A549 (cell line): ENCODE results near the gene SPRR1B. TPM values are rescaled to one million over a fixed set of nuclear protein-coding genes. Genes with fewer than 3 reads are reported as not detected.

ENCODE experiments used
- ATAC-seq, 2 experiments: fragments of 200-7000 bp in 1 of 2; fragments of >200 bp in 1 of 2; cut with Nextera tagmentation in 1 of 2; cut with Tn5 transposase in 1 of 2; 3 replicates each; pipeline versions ENCODE4 v1.8.0 to v1.9.1; 2018 to 2020; ENCODE audit warnings: mild to moderate bottlenecking in 1 of 2, moderate library complexity in 1 of 2
- CTCF ChIA-PET: fragments of 300-600 bp; sonication (Branson Sonifier 250); formaldehyde crosslinking; extraction: SDS; loops from one replicate; lab custom pipeline; 2021; ENCODE audit warnings: antibody characterized with exemption, inconsistent platforms; lab: Yijun Ruan, JAX
- POLR2A ChIA-PET: fragments of 350-600 bp; formaldehyde crosslinking; extraction: SDS; loops from one replicate; lab custom pipeline; 2021; ENCODE audit warnings: antibody characterized with exemption, inconsistent platforms; lab: Yijun Ruan, JAX
- DNase-seq, 2 experiments: peaks; one replicate each; pipeline versions ENCODE4 v3.0.0 to v3.0.0-alpha.2; 2011 to 2016; ENCODE audit warnings: low read depth in 1 of 2, low spot score in 1 of 2
- FAIRE-seq: peaks from 2 replicates; lab custom pipeline; 2011; peaks lifted over from hg19 to GRCh38; lab: Jason Lieb, UNC
- H3K27ac ChIP-seq, 2 experiments: fragments of >200 bp; sonication (Bioruptor Twin); formaldehyde crosslinking; 3 replicates each; pipeline ENCODE4 v1.5.1; 2016 to 2017
- H3K4me1 ChIP-seq: fragments of >200 bp; sonication (Bioruptor Twin); formaldehyde crosslinking; 3 replicates; pipeline ENCODE4 v1.6.1; 2016
- H3K4me2 ChIP-seq: fragments of >200 bp; sonication (Bioruptor Twin); formaldehyde crosslinking; 3 replicates; pipeline ENCODE4 v1.6.1; 2016
- H3K4me3 ChIP-seq: fragments of >200 bp; sonication (Bioruptor Twin); formaldehyde crosslinking; 3 replicates; pipeline ENCODE4 v1.5.1; 2016
- H3K9me3 ChIP-seq: fragments of >200 bp; sonication (Bioruptor Twin); formaldehyde crosslinking; 3 replicates; pipeline ENCODE4 v1.6.1; 2016
- ATOH8 ChIP-seq: fragments of 250-450 bp; sonication (Bioruptor Pico); IDR thresholded peaks from 2 replicates; pipeline ENCODE4 v1.5.0; 2020; ENCODE audit warnings: low read depth, mild to moderate bottlenecking, moderate library complexity
- BHLHE40 ChIP-seq: IDR thresholded peaks from 2 replicates; pipeline ENCODE4 v1.6.1; 2012; ENCODE audit warnings: low read depth, low read length, inconsistent platforms
- CBX8 ChIP-seq: fragments of 200-600 bp; sonication (generic); IDR thresholded peaks from 2 replicates; pipeline ENCODE4 v1.6.1; 2016
- CEBPB ChIP-seq, 2 experiments: fragments of >200 bp in 1 of 2; sonication (Bioruptor Twin) in 1 of 2; formaldehyde crosslinking in 1 of 2; IDR thresholded peaks; 2 replicates each; pipeline ENCODE4 v1.6.1; 2012 to 2016
- CTCF ChIP-seq: fragments of >200 bp; sonication (Bioruptor Twin); formaldehyde crosslinking; IDR thresholded peaks from 3 replicates; pipeline ENCODE4 v1.5.1; 2016
- EHMT2 ChIP-seq: fragments of 200-600 bp; sonication (generic); IDR thresholded peaks from 2 replicates; pipeline ENCODE4 v1.6.1; 2016; ENCODE audit warnings: antibody characterized with exemption, low read depth, mild to moderate bottlenecking, moderate library complexity
- EP300 ChIP-seq, 2 experiments: fragments of >200 bp; sonication (Bioruptor Twin); formaldehyde crosslinking; IDR thresholded peaks; 2 replicates in 1 of 2; 3 replicates in 1 of 2; pipeline ENCODE4 v1.6.1; 2016 to 2017
- FOSB ChIP-seq: fragments of 250-450 bp; sonication (Bioruptor Pico); IDR thresholded peaks from 2 replicates; pipeline ENCODE4 v1.5.0; 2020; ENCODE audit warnings: mild to moderate bottlenecking, moderate library complexity
- FOSL2 ChIP-seq, 2 experiments: fragments of 450-650 bp in 1 of 2; fragments of >200 bp in 1 of 2; sonication (Bioruptor Twin) in 1 of 2; formaldehyde crosslinking; IDR thresholded peaks; 2 replicates each; pipeline versions ENCODE4 v1.5.0 to v1.6.1; 2016 to 2020; ENCODE audit warnings: mild to moderate bottlenecking in 1 of 2, moderate library complexity in 1 of 2
- FOXS1 ChIP-seq: fragments of 250-450 bp; sonication (Bioruptor Pico); IDR thresholded peaks from 2 replicates; pipeline ENCODE4 v1.5.0; 2020; ENCODE audit warnings: mild to moderate bottlenecking, moderate library complexity
- HES2 ChIP-seq: fragments of >200 bp; sonication (Bioruptor Twin); formaldehyde crosslinking; IDR thresholded peaks from 2 replicates; pipeline ENCODE4 v1.6.1; 2016
- JUNB ChIP-seq: fragments of >200 bp; sonication (Bioruptor Twin); formaldehyde crosslinking; IDR thresholded peaks from 2 replicates; pipeline ENCODE4 v1.6.1; 2016
- MYC ChIP-seq: IDR thresholded peaks from 2 replicates; pipeline ENCODE4 v1.6.1; 2012; ENCODE audit warnings: mild to moderate bottlenecking, inconsistent platforms, low read length, improper control_type of control experiment, borderline replicate concordance
- NPAS2 ChIP-seq: fragments of 250-450 bp; sonication (Bioruptor Pico); IDR thresholded peaks from 2 replicates; pipeline ENCODE4 v1.8.0; 2022; ENCODE audit warnings: mild to moderate bottlenecking, moderate library complexity, borderline replicate concordance
- PBX3 ChIP-seq: IDR thresholded peaks from 2 replicates; pipeline ENCODE4 v1.6.1; 2012
- RAD21 ChIP-seq, 2 experiments: fragments of >200 bp in 1 of 2; sonication (Bioruptor Twin) in 1 of 2; formaldehyde crosslinking in 1 of 2; IDR thresholded peaks in 1 of 2; conservative IDR thresholded peaks in 1 of 2; 2 replicates in 1 of 2; 3 replicates in 1 of 2; pipeline ENCODE4 v1.6.1; 2012 to 2018; ENCODE audit warnings: inconsistent platforms in 1 of 2
- RARB ChIP-seq: fragments of 250-450 bp; sonication (Bioruptor Pico); IDR thresholded peaks from 2 replicates; pipeline ENCODE4 v1.8.0; 2021; ENCODE audit warnings: mild to moderate bottlenecking, moderate library complexity
- RCOR1 ChIP-seq: fragments of 150-350 bp; IDR thresholded peaks from 2 replicates; pipeline ENCODE4 v1.6.1; 2014; ENCODE audit warnings: antibody characterized with exemption, low read length, low read depth
- ZNF302 ChIP-seq: fragments of 250-450 bp; sonication (Bioruptor Pico); IDR thresholded peaks from 2 replicates; pipeline ENCODE4 v1.9.0; 2021; ENCODE audit warnings: inconsistent platforms, mild to moderate bottlenecking, moderate library complexity
- WGBS: methylation state at CpG from one replicate; pipeline ENCODE4 v1.1.6; 2017; ENCODE audit errors: missing lambda C conversion rate; 5-methylcytosine and 5-hydroxymethylcytosine counted together
- polyA plus RNA-seq, 4 experiments: library from polyadenylated mRNA; depleted of rRNA in 3 of 4; stranded (reverse); fragments of >200 nt; fragmentation: RNase III in 1 of 4; extraction: RNeasy Plus Mini Kit Qiagen cat#74134 plus additional on column Dnase treatment in 1 of 4; gene quantifications; 2 replicates in 3 of 4; 3 replicates in 1 of 4; pipeline ENCODE4 v1.2.3, GENCODE V29; 2011 to 2017

SPRR1B gene
- polyA plus RNA-seq, 2 of the 4 experiments (the other 2 are of a cell fraction): not detected

- TF ChIP-seq ATOH8 (CRISPR knock-in tag) (no peak), CBX8 (no peak), BHLHE40 (no peak), RAD21 (conservative IDR thresholded peaks at IDR 0.05 in 1 of 2, IDR thresholded peaks at IDR 0.05 in 1 of 2) (no peak), ZNF302 (CRISPR knock-in tag) (no peak), CEBPB (IDR thresholded peaks at IDR 0.05) (no peak)
These were observed 26.4 kb downstream of the SPRR1B start, which contains the start of gene SPRR2A (continued) for GRCh38 chr1:153057375-153057774.

GRCh38 chr1:153058154-153058553 lies 27.2 kb downstream of the SPRR1B start:
- peak; percentile 12; the same call in 1 of the 3 replicates for TF ChIP-seq CTCF
- no peak for TF ChIP-seq FOXS1 (CRISPR knock-in tag)
- Histone ChIP-seq H3K4me2 (no peak overlapping the region), H3K4me1 (no peaks in the 10 kb centered on the region), H3K4me3 (no peak overlapping the region), H3K9me3 (no peaks in the 10 kb centered on the region), H3K27ac (no peak overlapping the region)
- DNase-seq: peak in 1 of 2 experiments; percentile 10
- peak in 1 of 2 experiments; percentile 65; a peak in 2 of 6 replicates for ATAC-seq
- CTCF ChIA-PET: interaction anchor here (1.2 to 1.7 kb wide), 4 partner anchors 9 to 25 kb away, joined by 3 to 6 read pairs (median 3); no protein-coding TSS in a partner anchor
- POLR2A ChIA-PET: no interaction called here
- peak; percentile 28 for FAIRE-seq
- WGBS: 3% methylated on average over 2 of the region's 2 CpGs

- H3K4me1 ChIP-seq: no peaks in the 10 kb centered on the region
- no peak overlapping the region for H3K4me3 ChIP-seq
- H3K27ac ChIP-seq: no peak overlapping the region
- ATAC-seq (peak; percentile 43 to 47; a peak in 2 of 6 replicates), DNase-seq (no peak), FAIRE-seq (peak; percentile 92)
- POLR2A ChIA-PET: no interaction called here
- CTCF ChIA-PET: interaction anchor here (0.6 to 1.7 kb wide), 3 partner anchors 9 to 406 kb away, joined by 3 to 6 read pairs (median 3); no protein-coding TSS in a partner anchor
- H3K4me2 ChIP-seq: no peak overlapping the region
- 9% methylated on average over 6 of the region's 6 CpGs for WGBS
- TF ChIP-seq RARB (CRISPR knock-in tag) (no peak), FOSB (no peak), JUNB (no peak), NPAS2 (CRISPR knock-in tag) (no peak), RCOR1 (no peak), EP300 (IDR thresholded peaks at IDR 0.05) (no peak), FOSL2 (IDR thresholded peaks at IDR 0.05) (no peak), FOSL2 (CRISPR knock-in tag; IDR thresholded peaks at IDR 0.05) (no peak), MYC (no peak), HES2 (no peak), ATOH8 (CRISPR knock-in tag) (no peak), PBX3 (no peak), EHMT2 (no peak)
- H3K9me3 ChIP-seq: no peaks in the 10 kb centered on the region
These were observed 28.1 kb downstream of the SPRR1B start for GRCh38 chr1:153058826-153059784.
